H9 (cell line): ENCODE data around the gene LGALS7. TPM values are rescaled to one million over a fixed set of nuclear protein-coding genes. Genes with fewer than 3 reads are reported as not detected.
"Not testable (repeated sequence)": the region's sequence is repeated elsewhere in the genome, so short reads cannot be mapped to it uniquely, and the experiment has no call there.

Source experiments
- DNase-seq: peaks from one replicate; pipeline ENCODE4 v3.0.0-alpha.2; 2017
- H2AFZ ChIP-seq: one replicate; pipeline ENCODE4 v1.6.1; 2013; ENCODE audit warnings: mild to moderate bottlenecking, low read length, control low read depth, moderate library complexity
- H2AK5ac ChIP-seq: 2 replicates; pipeline ENCODE4 v1.6.1; 2013; ENCODE audit warnings: low read length, control low read depth, mixed read lengths; ENCODE audit not compliant: insufficient read length
- H2BK120ac ChIP-seq: one replicate; pipeline ENCODE4 v1.6.1; 2013; ENCODE audit warnings: low read depth, mild to moderate bottlenecking, low read length, control low read depth, inconsistent platforms; ENCODE audit not compliant: poor library complexity, severe bottlenecking
- H2BK12ac ChIP-seq: 2 replicates; pipeline ENCODE4 v1.6.1; 2013; ENCODE audit warnings: low read length, control low read depth, mixed read lengths, low read depth; ENCODE audit not compliant: insufficient read length
- H2BK15ac ChIP-seq: 2 replicates; pipeline ENCODE4 v1.6.1; 2013; ENCODE audit warnings: low read depth, low read length, control low read depth
- H2BK20ac ChIP-seq: one replicate; pipeline ENCODE4 v1.6.1; 2013; ENCODE audit warnings: low read depth, mild to moderate bottlenecking, low read length, control low read depth, inconsistent platforms; ENCODE audit not compliant: poor library complexity, severe bottlenecking
- H2BK5ac ChIP-seq: 2 replicates; pipeline ENCODE4 v1.6.1; 2013; ENCODE audit warnings: low read length, control low read depth, mixed read lengths; ENCODE audit not compliant: insufficient read length
- H3K14ac ChIP-seq: 2 replicates; pipeline ENCODE4 v1.6.1; 2013; ENCODE audit warnings: low read length, control low read depth; ENCODE audit not compliant: insufficient read depth
- H3K18ac ChIP-seq: 2 replicates; pipeline ENCODE4 v1.6.1; 2013; ENCODE audit warnings: low read depth, mild to moderate bottlenecking, mixed read lengths, low read length, control low read depth; ENCODE audit not compliant: insufficient read length
- H3K23ac ChIP-seq: 2 replicates; pipeline ENCODE4 v1.6.1; 2013; ENCODE audit warnings: low read length, control low read depth, mixed read lengths, low read depth; ENCODE audit not compliant: insufficient read length
- H3K23me2 ChIP-seq: 2 replicates; pipeline ENCODE4 v1.6.1; 2013; ENCODE audit warnings: low read depth, mild to moderate bottlenecking, mixed read lengths, low read length, control low read depth; ENCODE audit not compliant: insufficient read length, poor library complexity, severe bottlenecking
- H3K27ac ChIP-seq: 2 replicates; pipeline ENCODE4 v1.5.1; 2013; ENCODE audit warnings: low read length, control low read depth, mixed read lengths, low read depth; ENCODE audit not compliant: insufficient read length
- H3K27me3 ChIP-seq: 2 replicates; pipeline ENCODE4 v1.6.1; 2013; ENCODE audit warnings: low read length, control low read depth, inconsistent platforms; ENCODE audit not compliant: insufficient read depth
- H3K4ac ChIP-seq: 2 replicates; pipeline ENCODE4 v1.6.1; 2013; ENCODE audit warnings: low read depth, mild to moderate bottlenecking, control low read depth, inconsistent platforms, low read length, moderate library complexity
- H3K4me1 ChIP-seq: 2 replicates; pipeline ENCODE4 v1.6.1; 2013; ENCODE audit warnings: low read length, control low read depth, inconsistent platforms; ENCODE audit not compliant: insufficient read depth
- H3K4me2 ChIP-seq: 2 replicates; pipeline ENCODE4 v1.6.1; 2013; ENCODE audit warnings: low read length, control low read depth, mixed read lengths; ENCODE audit not compliant: insufficient read length, insufficient read depth
- H3K56ac ChIP-seq: 2 replicates; pipeline ENCODE4 v1.6.1; 2013; ENCODE audit warnings: low read depth, mild to moderate bottlenecking, mixed read lengths, low read length, control low read depth; ENCODE audit not compliant: insufficient read length
- H3K79me1 ChIP-seq: 2 replicates; pipeline ENCODE4 v1.6.1; 2013; ENCODE audit warnings: low read depth, mild to moderate bottlenecking, moderate library complexity, low read length, control low read depth, inconsistent platforms; ENCODE audit not compliant: insufficient read depth, poor library complexity, severe bottlenecking
- H3K79me2 ChIP-seq: 2 replicates; pipeline ENCODE4 v1.6.1; 2013; ENCODE audit warnings: low read length, control low read depth, inconsistent platforms; ENCODE audit not compliant: insufficient read depth
- H3K9ac ChIP-seq: 2 replicates; pipeline ENCODE4 v1.6.1; 2013; ENCODE audit warnings: low read length, control low read depth, mixed read lengths; ENCODE audit not compliant: insufficient read length; ENCODE audit errors: extremely low read depth
- H3K9me3 ChIP-seq: one replicate; pipeline ENCODE4 v1.6.1; 2013; ENCODE audit warnings: low read depth, low read length, inconsistent platforms; ENCODE audit not compliant: control insufficient read depth
- H3T11ph ChIP-seq: one replicate; pipeline ENCODE4 v1.6.1; 2013; ENCODE audit warnings: mild to moderate bottlenecking, low read length, control low read depth, inconsistent platforms
- H4K20me1 ChIP-seq: one replicate; pipeline ENCODE4 v1.6.1; 2013; ENCODE audit not compliant: control insufficient read depth, insufficient read length, insufficient read depth
- H4K5ac ChIP-seq: 2 replicates; pipeline ENCODE4 v1.6.1; 2013; ENCODE audit warnings: low read depth, mild to moderate bottlenecking, mixed read lengths, low read length, control low read depth; ENCODE audit not compliant: insufficient read length
- H4K8ac ChIP-seq: replicated peaks from 2 replicates; pipeline ENCODE4 v1.6.1; 2013; ENCODE audit warnings: low read length, control low read depth, mixed read lengths, low read depth; ENCODE audit not compliant: insufficient read length
- H4K91ac ChIP-seq: 2 replicates; pipeline ENCODE4 v1.6.1; 2013; ENCODE audit warnings: low read depth, mild to moderate bottlenecking, moderate library complexity, mixed read lengths, low read length, control low read depth; ENCODE audit not compliant: insufficient read length
- H3K27ac Mint-ChIP-seq, 3 experiments: 2 replicates in 2 of 3; 3 replicates in 1 of 3; pipeline ENCODE4 v1.8.0; 2020 to 2021; ENCODE audit warnings: mixed read lengths in 3 of 3, mild to moderate bottlenecking in 1 of 3, moderate library complexity in 1 of 3
- H3K27me3 Mint-ChIP-seq: 2 replicates; pipeline ENCODE4 v1.8.0; 2021; ENCODE audit warnings: low read depth, mild to moderate bottlenecking, moderate library complexity, mixed read lengths
- H3K36me3 Mint-ChIP-seq, 3 experiments: 2 replicates in 2 of 3; 3 replicates in 1 of 3; pipeline ENCODE4 v1.8.0; 2020 to 2021; ENCODE audit warnings: low read depth in 3 of 3, mixed read lengths in 3 of 3; ENCODE audit not compliant: insufficient read depth in 1 of 3
- H3K4me1 Mint-ChIP-seq, 2 experiments: 2 replicates each; pipeline ENCODE4 v1.8.0; 2020; ENCODE audit warnings: mixed read lengths in 2 of 2
- H3K4me3 Mint-ChIP-seq, 2 experiments: 2 replicates in 1 of 2; 3 replicates in 1 of 2; pipeline ENCODE4 v1.8.0; 2020 to 2021; ENCODE audit warnings: mild to moderate bottlenecking in 2 of 2, mixed read lengths in 2 of 2, moderate library complexity in 1 of 2
- H3K9me3 Mint-ChIP-seq, 2 experiments: 2 replicates in 1 of 2; 3 replicates in 1 of 2; pipeline ENCODE4 v1.8.0; 2020; ENCODE audit warnings: mild to moderate bottlenecking in 2 of 2, mixed read lengths in 2 of 2, moderate library complexity in 1 of 2
- WGBS: extraction: QIAGEN DNeasy Blood & Tissue Kit; methylation state at CpG from one replicate; pipeline ENCODE4 v1.1.7; 2013; ENCODE audit warnings: missing lambda C conversion rate, low lambda C conversion rate, mixed read lengths; ENCODE audit not compliant: insufficient read length; ENCODE audit errors: extremely low coverage; 5-methylcytosine and 5-hydroxymethylcytosine counted together
- total RNA-seq: library from RNA; stranded (reverse); gene quantifications from 2 replicates; pipeline ENCODE4 v1.2.1, GENCODE V29; 2021
- TF ChIP-seq, protein P1 (sequence below): fragments of 200-600 bp; sonication (generic); conservative IDR thresholded peaks from 3 replicates; pipeline ENCODE4 v1.8.0; 2021; ENCODE audit warnings: antibody characterized with exemption, mild to moderate bottlenecking

LGALS7 gene
- total RNA-seq, 1 experiment from 2014 or later: not detected

GRCh38 chr19:38759590-38760003, 13.7 kb downstream of the LGALS7 start:
- Histone ChIP-seq H3K4me1 (no peaks in the 10 kb centered on the region), H3K9me3 (no peaks in the 10 kb centered on the region), H3T11ph (no peak overlapping the region), H3K4ac (no peak overlapping the region), H2BK120ac (no peak overlapping the region), H2BK15ac (no peak overlapping the region), H2AK5ac (no peak overlapping the region), H3K56ac (no peak overlapping the region), H4K8ac (no peak overlapping the region), H3K4me2 (no peak overlapping the region), H2BK5ac (no peak overlapping the region), H3K23ac (no peak overlapping the region), H2BK20ac (no peak overlapping the region), H4K91ac (no peak overlapping the region), H3K14ac (no peak overlapping the region), H3K27ac (no peak overlapping the region), H3K18ac (no peak overlapping the region), H3K79me1 (no peaks in the 10 kb centered on the region), H2BK12ac (no peak overlapping the region), H4K5ac (no peak overlapping the region), H2AFZ (no peak overlapping the region), H3K23me2 (no peaks in the 10 kb centered on the region), H4K20me1 (no peaks in the 10 kb centered on the region), H3K27me3 (no peaks in the 10 kb centered on the region), H3K79me2 (no peaks in the 10 kb centered on the region), H3K9ac (no peak overlapping the region)
- no CpG with 5 or more reads among the region's 10 CpGs for WGBS
- Mint-ChIP-seq H3K9me3 (no peaks in the 10 kb centered on the region), H3K27me3 (no peaks in the 10 kb centered on the region; the same call in none of the 2 replicates), H3K27ac (no peak overlapping the region), H3K4me3 (no peak overlapping the region), H3K4me1 (no peaks in the 10 kb centered on the region), H3K36me3 (no peaks in the 10 kb centered on the region)
- DNase-seq: no peak
- TF ChIP-seq, protein P1, sequence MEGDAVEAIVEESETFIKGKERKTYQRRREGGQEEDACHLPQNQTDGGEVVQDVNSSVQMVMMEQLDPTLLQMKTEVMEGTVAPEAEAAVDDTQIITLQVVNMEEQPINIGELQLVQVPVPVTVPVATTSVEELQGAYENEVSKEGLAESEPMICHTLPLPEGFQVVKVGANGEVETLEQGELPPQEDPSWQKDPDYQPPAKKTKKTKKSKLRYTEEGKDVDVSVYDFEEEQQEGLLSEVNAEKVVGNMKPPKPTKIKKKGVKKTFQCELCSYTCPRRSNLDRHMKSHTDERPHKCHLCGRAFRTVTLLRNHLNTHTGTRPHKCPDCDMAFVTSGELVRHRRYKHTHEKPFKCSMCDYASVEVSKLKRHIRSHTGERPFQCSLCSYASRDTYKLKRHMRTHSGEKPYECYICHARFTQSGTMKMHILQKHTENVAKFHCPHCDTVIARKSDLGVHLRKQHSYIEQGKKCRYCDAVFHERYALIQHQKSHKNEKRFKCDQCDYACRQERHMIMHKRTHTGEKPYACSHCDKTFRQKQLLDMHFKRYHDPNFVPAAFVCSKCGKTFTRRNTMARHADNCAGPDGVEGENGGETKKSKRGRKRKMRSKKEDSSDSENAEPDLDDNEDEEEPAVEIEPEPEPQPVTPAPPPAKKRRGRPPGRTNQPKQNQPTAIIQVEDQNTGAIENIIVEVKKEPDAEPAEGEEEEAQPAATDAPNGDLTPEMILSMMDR: no peak

DNA sequence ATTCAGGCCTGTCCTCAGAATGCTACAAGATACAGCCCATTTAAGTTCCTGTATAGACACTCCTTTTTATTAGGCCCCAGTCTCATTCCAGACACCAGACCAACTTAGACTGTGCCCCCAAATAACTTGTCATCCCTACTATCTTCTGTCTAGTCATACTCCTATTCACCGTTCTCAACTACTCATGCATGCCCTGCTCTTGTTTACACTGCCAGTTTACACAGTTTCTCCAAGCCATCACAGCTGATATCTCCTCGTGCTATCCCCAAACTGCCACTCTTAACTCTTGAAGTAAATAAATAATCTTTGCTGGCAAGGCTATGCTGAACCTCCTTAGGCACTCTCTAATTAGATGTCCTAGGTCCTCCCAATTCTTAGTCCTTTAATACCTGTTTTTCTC, 19.1 kb downstream of the LGALS7 start:
- not testable (repeated sequence) for H2BK5ac ChIP-seq, H3T11ph ChIP-seq, DNase-seq, H3K9me3 Mint-ChIP-seq, H2AFZ ChIP-seq, H3K27me3 ChIP-seq, H3K4me1 Mint-ChIP-seq, H3K18ac ChIP-seq, H3K4me2 ChIP-seq, H3K4ac ChIP-seq, H4K8ac ChIP-seq, H4K5ac ChIP-seq, H4K91ac ChIP-seq, H3K27ac Mint-ChIP-seq, H3K56ac ChIP-seq, H4K20me1 ChIP-seq, H3K4me1 ChIP-seq, H3K9ac ChIP-seq, H3K14ac ChIP-seq, H2BK15ac ChIP-seq, H2AK5ac ChIP-seq, H3K9me3 ChIP-seq, H3K36me3 Mint-ChIP-seq, H2BK12ac ChIP-seq, H3K79me1 ChIP-seq, H3K27ac ChIP-seq, H3K23ac ChIP-seq, H2BK20ac ChIP-seq, H3K79me2 ChIP-seq, H3K23me2 ChIP-seq, H3K4me3 Mint-ChIP-seq, H2BK120ac ChIP-seq
- no CpG with 5 or more reads among the region's 2 CpGs for WGBS
- H3K27me3 Mint-ChIP-seq: peaks cover 21% of the 10 kb centered on the region
